T-helper 2 cell treated with Interferon-gamma antibody and Interleukin-4, amounts not matched to agents 5 μg/mL and 100 μg/mL, for 36 hours (primary cell): ENCODE data around the gene ZMYND11.

Source experiments
- DNase-seq: peaks from one replicate; pipeline ENCODE4 v3.0.0; 2021; ENCODE audit warnings: low spot score
- H3K27ac Mint-ChIP-seq: one replicate; pipeline ENCODE4 v1.8.0; 2021; ENCODE audit warnings: mild to moderate bottlenecking, mixed read lengths
- H3K27me3 Mint-ChIP-seq: one replicate; pipeline ENCODE4 v1.8.0; 2021; ENCODE audit warnings: low read depth, mixed read lengths
- H3K36me3 Mint-ChIP-seq: one replicate; pipeline ENCODE4 v1.8.0; 2021; ENCODE audit warnings: low read depth, mixed read lengths
- H3K4me1 Mint-ChIP-seq: one replicate; pipeline ENCODE4 v1.8.0; 2021; ENCODE audit warnings: low read depth, mixed read lengths
- H3K4me3 Mint-ChIP-seq: one replicate; pipeline ENCODE4 v1.8.0; 2022; ENCODE audit warnings: mild to moderate bottlenecking, moderate library complexity, mixed read lengths
- H3K9me3 Mint-ChIP-seq: one replicate; pipeline ENCODE4 v1.8.0; 2021; ENCODE audit warnings: mixed read lengths

The ZMYND11 gene

GRCh38 chr10:135132-135600 is at the start of gene ZMYND11:
Gene ZMYND11 (plus strand): TSS chr10:135455. CDS start chr10:180013, 44,558 bp downstream.
- H3K9me3 Mint-ChIP-seq = no peaks in the 10 kb centered on the region
- H3K27ac Mint-ChIP-seq = peak within 1 kb of the TSS; percentile 87
- peaks cover 31% of the 10 kb centered on the region for H3K4me1 Mint-ChIP-seq

GRCh38 chr10:86031-86430 is 49.2 kb upstream of the ZMYND11 start:
- Mint-ChIP-seq H3K27me3 (peaks cover 2% of the 10 kb centered on the region), H3K4me3 (no peak overlapping the region), H3K27ac (no peak overlapping the region)

More at GRCh38 chr10:135132-135600, at the start of gene ZMYND11:
- DNase-seq = peak; percentile 52
- Mint-ChIP-seq H3K27me3 (peaks cover 2% of the 10 kb centered on the region), H3K36me3 (peaks cover 2% of the 10 kb centered on the region), H3K4me3 (peak within 1 kb of the TSS; percentile 91)

GRCh38 chr10:87177-88080 is 47.8 kb upstream of the ZMYND11 start:
- Mint-ChIP-seq H3K36me3 (no peaks in the 10 kb centered on the region), H3K9me3 (no peaks in the 10 kb centered on the region), H3K27ac (no peak overlapping the region), H3K4me1 (peaks cover 13% of the 10 kb centered on the region), H3K27me3 (peaks cover 2% of the 10 kb centered on the region), H3K4me3 (no peak overlapping the region)
- no peak for DNase-seq

More at GRCh38 chr10:86031-86430, 49.2 kb upstream of the ZMYND11 start:
- H3K4me1 Mint-ChIP-seq = peaks cover 13% of the 10 kb centered on the region
- no peaks in the 10 kb centered on the region for H3K36me3 Mint-ChIP-seq
- no peaks in the 10 kb centered on the region for H3K9me3 Mint-ChIP-seq
- DNase-seq = no peak

GRCh38 chr10:88253-88652 is 47.0 kb upstream of the ZMYND11 start:
- no peak for DNase-seq
- Mint-ChIP-seq H3K4me1 (peaks cover 13% of the 10 kb centered on the region), H3K27ac (no peak overlapping the region), H3K27me3 (peaks cover 2% of the 10 kb centered on the region), H3K36me3 (no peaks in the 10 kb centered on the region), H3K4me3 (no peak overlapping the region), H3K9me3 (no peaks in the 10 kb centered on the region)

- H3K9me3 Mint-ChIP-seq = no peaks in the 10 kb centered on the region
- peaks cover 13% of the 10 kb centered on the region for H3K4me1 Mint-ChIP-seq
- no peaks in the 10 kb centered on the region for H3K36me3 Mint-ChIP-seq
- DNase-seq = no peak
- H3K27me3 Mint-ChIP-seq = peaks cover 2% of the 10 kb centered on the region
- H3K4me3 Mint-ChIP-seq = no peak overlapping the region
- H3K27ac Mint-ChIP-seq = no peak overlapping the region
Measured at GRCh38 chr10:89248-89647, 46.0 kb upstream of the ZMYND11 start.

GRCh38 chr10:90161-90560 is 45.1 kb upstream of the ZMYND11 start:
- H3K4me1 Mint-ChIP-seq = peaks cover 13% of the 10 kb centered on the region
- H3K36me3 Mint-ChIP-seq = no peaks in the 10 kb centered on the region
- H3K9me3 Mint-ChIP-seq = peaks cover 7% of the 10 kb centered on the region
- H3K4me3 Mint-ChIP-seq = no peak overlapping the region
- H3K27ac Mint-ChIP-seq = no peak overlapping the region
- no peak for DNase-seq
- H3K27me3 Mint-ChIP-seq = peaks cover 4% of the 10 kb centered on the region

- H3K27ac Mint-ChIP-seq = no peak overlapping the region
- peaks cover 4% of the 10 kb centered on the region for H3K27me3 Mint-ChIP-seq
- H3K4me1 Mint-ChIP-seq = peaks cover 13% of the 10 kb centered on the region
- no peak for DNase-seq
- no peaks in the 10 kb centered on the region for H3K36me3 Mint-ChIP-seq
- no peak overlapping the region for H3K4me3 Mint-ChIP-seq
- H3K9me3 Mint-ChIP-seq = peaks cover 13% of the 10 kb centered on the region
Measured at GRCh38 chr10:91313-91712, 43.9 kb upstream of the ZMYND11 start.

GRCh38 chr10:92153-92552 is 43.1 kb upstream of the ZMYND11 start:
- Mint-ChIP-seq H3K4me3 (no peak overlapping the region), H3K27ac (no peak overlapping the region), H3K36me3 (no peaks in the 10 kb centered on the region), H3K4me1 (peaks cover 10% of the 10 kb centered on the region), H3K9me3 (peaks cover 17% of the 10 kb centered on the region), H3K27me3 (peaks cover 4% of the 10 kb centered on the region)
- no peak for DNase-seq

GRCh38 chr10:92846-93245 is 42.4 kb upstream of the ZMYND11 start:
- Mint-ChIP-seq H3K4me1 (peaks cover 3% of the 10 kb centered on the region), H3K4me3 (no peak overlapping the region), H3K9me3 (peaks cover 24% of the 10 kb centered on the region), H3K36me3 (no peaks in the 10 kb centered on the region), H3K27me3 (peaks cover 4% of the 10 kb centered on the region), H3K27ac (no peak overlapping the region)
- DNase-seq = no peak

- Mint-ChIP-seq H3K9me3 (peaks cover 25% of the 10 kb centered on the region), H3K4me3 (no peak overlapping the region), H3K4me1 (no peaks in the 10 kb centered on the region)
Measured at GRCh38 chr10:94613-95012, 40.6 kb upstream of the ZMYND11 start.

GRCh38 chr10:95356-96115 is 39.7 kb upstream of the ZMYND11 start:
- H3K4me3 Mint-ChIP-seq = no peak overlapping the region

More at GRCh38 chr10:94613-95012, 40.6 kb upstream of the ZMYND11 start:
- no peaks in the 10 kb centered on the region for H3K36me3 Mint-ChIP-seq
- no peak overlapping the region for H3K27ac Mint-ChIP-seq
- DNase-seq = no peak
- H3K27me3 Mint-ChIP-seq = peaks cover 4% of the 10 kb centered on the region

GRCh38 chr10:96466-96865 is 38.8 kb upstream of the ZMYND11 start:
- peaks cover 2% of the 10 kb centered on the region for H3K27me3 Mint-ChIP-seq
- no peak overlapping the region for H3K27ac Mint-ChIP-seq
- no peak overlapping the region for H3K4me3 Mint-ChIP-seq
- no peaks in the 10 kb centered on the region for H3K36me3 Mint-ChIP-seq
- peaks cover 25% of the 10 kb centered on the region for H3K9me3 Mint-ChIP-seq
- no peak for DNase-seq
- H3K4me1 Mint-ChIP-seq = no peaks in the 10 kb centered on the region

More at GRCh38 chr10:95356-96115, 39.7 kb upstream of the ZMYND11 start:
- H3K9me3 Mint-ChIP-seq = peaks cover 25% of the 10 kb centered on the region
- H3K36me3 Mint-ChIP-seq = no peaks in the 10 kb centered on the region
- no peaks in the 10 kb centered on the region for H3K4me1 Mint-ChIP-seq
- no peak overlapping the region for H3K27ac Mint-ChIP-seq
- peaks cover 2% of the 10 kb centered on the region for H3K27me3 Mint-ChIP-seq
- DNase-seq = no peak

GRCh38 chr10:104416-104815 is 30.8 kb upstream of the ZMYND11 start:
- DNase-seq = no peak
- no peaks in the 10 kb centered on the region for H3K36me3 Mint-ChIP-seq
- H3K4me3 Mint-ChIP-seq = no peak overlapping the region
- peaks cover 3% of the 10 kb centered on the region for H3K9me3 Mint-ChIP-seq
- H3K27ac Mint-ChIP-seq = no peak overlapping the region
- H3K4me1 Mint-ChIP-seq = no peaks in the 10 kb centered on the region
- H3K27me3 Mint-ChIP-seq = no peaks in the 10 kb centered on the region
